Stimulated activated CD4-positive, alpha-beta T cell treated with anti-CD3 and anti-CD28 coated beads, Interleukin-4, amount 100 ng/mL, for 4 hours (primary cell): Measurements from ENCODE around the gene PVALEF.

Source experiments
- DNase-seq, 2 experiments: peaks; one replicate each; pipeline ENCODE4 v3.0.0-alpha.2; 2020

Gene PVALEF

DNA sequence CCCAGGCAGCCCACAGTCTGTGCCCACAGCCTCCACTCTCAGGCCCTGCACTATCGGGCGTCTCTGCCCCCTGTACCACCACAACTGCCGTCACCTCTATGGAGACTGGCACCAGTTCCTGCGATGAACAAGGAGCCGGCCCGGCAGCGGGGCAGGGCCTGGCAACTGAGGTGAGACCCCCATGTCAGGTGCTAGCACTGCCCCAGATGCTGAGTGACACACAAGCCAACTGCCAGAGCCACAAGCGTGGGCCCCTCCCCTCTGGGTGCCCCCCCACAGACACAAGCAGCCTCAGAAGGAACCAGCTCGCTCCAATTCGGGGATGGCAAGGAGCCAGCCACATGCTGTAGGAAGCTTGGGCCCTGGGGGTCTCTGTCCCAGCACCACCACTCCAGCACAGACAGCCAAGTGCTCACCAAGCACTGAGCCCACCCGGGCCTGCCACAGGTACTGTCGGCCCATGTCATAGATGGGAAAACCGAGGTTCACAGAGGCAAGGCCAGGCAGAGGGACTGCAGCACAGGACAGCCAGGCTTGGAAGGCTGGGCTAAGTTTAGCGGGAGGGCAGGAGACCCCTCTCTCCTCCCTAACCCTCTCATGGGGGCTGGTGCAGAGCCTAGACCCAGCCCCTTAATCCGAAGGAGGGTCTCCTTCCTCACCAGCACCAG lies 1.5 kb upstream of the PVALEF start:
- no peak for DNase-seq

DNA sequence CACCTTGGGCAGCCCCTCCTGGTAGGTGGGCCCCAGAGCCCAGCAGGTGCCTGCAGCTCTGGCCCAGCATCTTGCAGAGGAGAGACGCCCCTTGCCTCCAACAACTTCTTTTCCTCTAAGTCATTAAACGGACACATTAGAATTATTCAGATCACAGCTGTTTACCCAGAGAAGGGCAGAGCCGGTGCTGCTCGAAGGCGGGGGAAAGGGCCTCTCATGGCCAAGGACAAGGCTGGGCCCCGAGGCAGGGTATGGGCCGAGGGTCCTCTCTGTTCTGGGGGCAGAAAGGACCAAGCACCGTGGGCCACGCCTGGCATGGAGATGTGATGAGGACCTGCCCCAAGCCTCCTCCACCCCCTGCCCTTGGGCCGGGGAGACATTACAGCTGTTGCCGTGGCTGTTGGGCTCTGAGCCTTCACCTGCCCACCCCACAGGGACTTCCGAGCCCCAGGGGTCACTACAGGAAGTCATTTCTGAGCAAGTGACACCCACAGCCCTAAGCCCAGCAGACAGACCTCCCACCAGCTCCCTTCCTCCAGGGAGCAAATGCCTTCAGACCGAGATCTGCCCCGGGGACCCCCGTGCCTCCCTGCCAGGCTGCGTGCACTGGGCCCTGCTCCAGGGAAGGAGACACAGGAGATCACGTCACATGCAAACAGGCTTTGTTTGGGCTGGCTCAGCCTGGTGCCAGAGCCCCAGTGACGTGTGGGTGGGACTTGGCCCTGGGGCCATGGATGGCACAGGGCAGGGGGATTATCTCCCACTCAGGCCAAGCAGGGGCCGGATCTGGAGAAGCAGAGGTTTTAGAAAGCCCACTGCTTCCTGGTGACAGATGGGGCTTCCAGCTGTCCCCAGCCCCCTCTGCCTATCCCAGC lies 699 bp upstream of the PVALEF start:
- no peak for DNase-seq

DNA sequence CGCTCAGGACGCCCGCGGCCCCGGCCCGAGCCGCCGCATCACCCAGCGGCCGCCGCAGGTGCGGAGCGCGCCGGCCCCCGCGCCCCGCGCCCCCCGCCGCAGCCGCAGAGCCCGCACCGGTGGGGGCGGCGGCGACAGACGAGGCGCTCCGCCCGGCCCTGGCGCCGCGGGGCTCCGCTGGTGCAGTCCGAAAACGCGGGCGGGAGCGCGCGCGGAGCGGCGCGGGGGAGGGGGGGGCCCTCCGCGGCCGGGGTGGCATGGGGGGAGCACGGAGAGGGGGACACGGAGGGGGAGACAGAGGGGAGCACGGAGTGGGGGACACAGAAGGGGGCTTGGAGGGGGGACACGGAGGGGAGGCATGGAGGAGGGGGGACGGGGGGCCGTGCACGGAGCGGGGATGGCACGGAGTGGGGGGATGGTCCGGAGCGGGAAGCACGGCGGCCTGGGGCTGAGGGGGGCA lies 756 bp downstream of the PVALEF start, which contains the start of gene AATK:
TSS of gene AATK (minus strand) at position 189 of the 460 bp plus-strand sequence. CDS start 229 bp downstream, outside the sequence.
- DNase-seq: no peak

DNA sequence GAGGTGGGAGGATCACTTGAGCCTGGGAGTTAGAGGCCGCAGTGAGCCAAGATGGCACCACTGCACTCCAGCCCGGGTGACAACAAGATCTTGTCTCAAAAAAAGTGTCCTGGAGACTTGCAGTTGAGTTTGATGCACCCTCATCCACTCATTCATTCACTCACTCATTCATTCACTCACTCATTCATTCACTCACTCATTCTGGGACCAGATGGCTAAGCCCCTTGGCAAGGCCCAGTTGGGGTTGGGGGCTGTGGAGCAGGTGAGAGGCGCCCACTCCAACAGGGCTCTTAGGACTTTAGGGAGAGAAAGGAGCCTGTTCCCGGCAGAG lies 1.9 kb downstream of the PVALEF start:
- DNase-seq: no peak

DNA sequence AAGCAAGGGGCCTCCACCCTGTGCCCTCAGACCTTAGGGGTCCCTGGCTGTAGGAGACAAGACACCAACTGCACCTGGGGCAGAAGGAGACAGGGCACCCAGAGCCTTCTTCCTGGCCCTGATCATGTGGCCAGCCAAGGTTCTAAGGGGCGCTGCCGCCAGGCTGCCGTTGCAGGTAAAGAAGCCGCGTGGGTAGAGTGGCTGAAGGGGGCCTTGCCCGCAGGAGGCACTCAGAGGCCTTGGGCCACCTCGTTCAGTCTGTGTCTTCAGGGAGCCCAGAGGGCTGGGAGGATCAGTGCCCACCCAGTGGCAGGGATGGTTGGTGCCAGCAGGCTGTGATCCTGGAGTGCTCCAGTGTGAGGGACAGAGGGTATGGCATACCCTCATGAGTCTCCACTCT lies 2.3 kb downstream of the PVALEF start:
- DNase-seq: no peak

DNA sequence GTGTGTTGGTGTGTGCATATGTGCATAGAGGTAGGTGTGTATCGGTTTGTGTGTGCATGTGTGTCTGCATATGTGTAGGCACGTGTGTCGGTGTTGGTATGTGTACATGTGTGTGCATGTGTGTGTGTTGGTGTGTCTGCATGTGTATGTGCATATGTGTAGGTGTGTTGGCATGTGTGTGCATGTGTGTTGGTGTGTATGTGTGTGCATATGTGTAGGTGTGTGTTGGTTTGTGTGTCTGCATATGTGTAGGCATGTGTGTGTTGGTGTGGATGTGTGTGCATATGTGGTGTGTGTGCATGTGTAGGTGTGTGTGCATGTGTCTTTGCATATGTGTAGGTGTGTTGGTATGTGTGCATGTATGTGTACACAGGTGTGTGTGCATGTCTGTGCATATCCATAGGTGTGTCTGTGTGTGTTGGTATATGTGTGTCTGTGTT lies 4.6 kb downstream of the PVALEF start:
- DNase-seq: no peak

DNA sequence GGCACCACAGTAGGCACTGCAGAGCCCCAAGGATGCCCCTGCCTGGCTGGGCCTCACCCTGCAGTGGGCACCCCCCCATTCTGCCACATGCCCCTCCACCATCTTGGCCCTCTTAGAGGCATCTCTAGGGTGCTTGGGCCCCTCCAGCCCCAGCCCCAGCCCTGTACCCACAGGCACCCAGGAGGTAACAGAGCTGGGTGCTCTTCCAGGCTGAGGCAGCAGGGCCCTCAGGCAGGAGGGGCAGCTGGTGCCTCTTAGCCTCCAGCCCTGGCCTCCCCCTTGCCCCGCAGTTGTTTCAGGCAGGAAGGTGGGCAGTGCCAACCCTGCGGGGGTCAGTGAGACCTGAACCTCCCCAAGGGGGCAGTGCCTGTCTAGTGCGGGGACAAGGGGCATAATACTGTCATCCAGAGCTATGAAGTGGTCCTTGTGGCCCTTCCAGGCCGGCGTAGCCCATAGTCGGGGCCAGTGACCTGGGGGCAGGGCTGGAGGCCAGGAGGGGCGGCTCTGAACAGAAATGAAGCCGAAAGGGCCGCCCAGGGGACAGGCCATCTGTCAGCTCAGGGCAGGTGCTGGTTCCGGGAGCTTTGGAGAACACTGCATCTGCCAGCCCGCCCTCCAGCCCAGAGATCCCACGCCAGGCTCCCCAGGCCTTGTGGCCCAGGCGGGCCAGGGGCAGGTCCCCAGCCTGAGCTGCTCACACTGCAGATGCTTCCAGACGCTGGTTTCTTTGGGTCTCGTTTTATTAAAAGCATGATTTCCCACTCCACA lies 5.6 kb downstream of the PVALEF start:
- DNase-seq: no peak

DNA sequence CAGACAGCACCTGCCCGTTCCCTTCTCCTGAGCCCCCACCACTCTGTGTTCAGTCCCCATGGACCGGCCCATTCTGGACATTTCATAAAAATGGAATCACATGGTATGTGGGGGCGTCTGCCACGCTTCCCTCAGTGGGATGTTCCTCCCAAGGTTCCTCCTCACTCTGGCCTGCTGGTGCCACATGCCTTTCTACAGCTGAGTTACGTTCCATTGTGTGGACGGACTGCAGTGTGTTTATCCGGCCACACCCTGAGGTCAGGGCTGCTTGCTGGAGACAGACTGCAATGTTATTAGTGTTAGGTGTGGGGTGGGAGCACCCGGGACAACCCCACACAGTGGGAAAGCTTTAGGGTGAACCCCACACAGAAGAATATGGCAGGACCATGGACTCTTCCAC lies 6.6 kb downstream of the PVALEF start:
- DNase-seq: no peak

DNA sequence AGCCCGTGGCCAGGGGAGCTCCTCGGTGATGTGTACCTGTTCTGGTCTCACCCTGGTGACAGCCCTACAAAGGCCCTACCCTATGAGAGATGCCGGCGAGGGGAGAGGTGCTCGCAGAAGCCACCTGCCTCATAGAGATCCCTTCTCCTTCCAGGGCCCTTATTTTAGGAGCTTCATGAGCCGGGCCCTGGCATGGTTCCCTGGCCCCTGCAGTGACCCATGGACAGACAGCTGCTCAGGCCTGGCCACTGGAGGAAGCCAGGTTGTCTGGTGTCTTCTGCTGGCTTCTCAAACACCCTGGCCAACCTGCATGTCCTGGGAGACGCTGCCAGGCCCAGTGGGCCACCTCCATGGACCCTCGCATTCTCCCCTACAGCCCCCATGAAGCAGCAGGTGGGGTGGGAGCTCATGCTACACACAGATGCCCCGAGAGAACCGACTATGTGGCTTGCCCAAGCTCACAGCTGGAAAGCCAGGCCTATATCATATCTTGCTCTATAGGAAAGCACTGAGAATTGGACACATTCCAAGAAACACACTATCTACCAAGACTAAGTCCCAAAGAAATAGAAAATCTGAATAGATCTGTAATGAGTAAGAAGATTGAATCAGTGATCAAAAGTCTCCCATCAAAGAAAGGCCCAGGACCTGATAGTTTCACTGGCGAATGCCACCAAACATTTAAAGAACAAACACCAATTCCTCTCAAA lies 7.9 kb downstream of the PVALEF start:
- no peak for DNase-seq

DNA sequence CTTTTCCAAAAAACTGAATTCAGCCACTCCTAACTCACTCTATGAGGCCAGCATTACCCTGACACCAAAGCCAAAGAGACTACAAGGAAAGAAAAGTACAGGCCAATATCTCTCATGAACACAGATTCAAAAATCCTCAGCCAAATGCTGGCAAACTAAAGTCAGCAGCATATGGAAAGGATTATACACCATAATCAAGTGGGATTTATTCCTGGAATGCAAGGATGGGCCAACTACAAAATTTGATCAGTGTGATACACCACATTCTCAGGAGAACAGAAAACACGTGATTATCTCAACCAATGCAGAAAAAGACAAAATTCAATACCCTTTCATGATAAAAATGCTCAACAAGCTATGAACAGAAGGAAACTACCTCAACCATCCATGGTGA lies 8.5 kb downstream of the PVALEF start:
- DNase-seq: no peak

DNA sequence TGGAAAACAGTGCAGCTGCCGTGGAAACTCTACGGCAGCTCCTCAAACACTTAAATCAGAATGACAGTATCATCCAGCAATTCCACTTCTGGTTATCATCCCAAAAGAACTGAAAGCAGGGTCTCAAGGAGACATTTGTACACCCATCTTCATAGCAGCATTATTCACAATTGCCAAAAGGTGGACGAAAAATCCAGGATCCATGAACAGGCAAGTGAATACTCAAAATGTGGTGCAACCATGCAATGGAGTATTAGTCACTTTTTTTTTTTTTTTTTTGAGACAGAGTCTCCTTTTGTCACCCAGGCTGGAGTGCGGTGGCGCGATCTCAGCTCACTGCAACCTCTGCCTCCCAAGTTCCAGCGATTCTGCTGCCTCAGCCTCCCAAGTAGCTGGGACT lies 11.4 kb downstream of the PVALEF start:
- DNase-seq: no peak

DNA sequence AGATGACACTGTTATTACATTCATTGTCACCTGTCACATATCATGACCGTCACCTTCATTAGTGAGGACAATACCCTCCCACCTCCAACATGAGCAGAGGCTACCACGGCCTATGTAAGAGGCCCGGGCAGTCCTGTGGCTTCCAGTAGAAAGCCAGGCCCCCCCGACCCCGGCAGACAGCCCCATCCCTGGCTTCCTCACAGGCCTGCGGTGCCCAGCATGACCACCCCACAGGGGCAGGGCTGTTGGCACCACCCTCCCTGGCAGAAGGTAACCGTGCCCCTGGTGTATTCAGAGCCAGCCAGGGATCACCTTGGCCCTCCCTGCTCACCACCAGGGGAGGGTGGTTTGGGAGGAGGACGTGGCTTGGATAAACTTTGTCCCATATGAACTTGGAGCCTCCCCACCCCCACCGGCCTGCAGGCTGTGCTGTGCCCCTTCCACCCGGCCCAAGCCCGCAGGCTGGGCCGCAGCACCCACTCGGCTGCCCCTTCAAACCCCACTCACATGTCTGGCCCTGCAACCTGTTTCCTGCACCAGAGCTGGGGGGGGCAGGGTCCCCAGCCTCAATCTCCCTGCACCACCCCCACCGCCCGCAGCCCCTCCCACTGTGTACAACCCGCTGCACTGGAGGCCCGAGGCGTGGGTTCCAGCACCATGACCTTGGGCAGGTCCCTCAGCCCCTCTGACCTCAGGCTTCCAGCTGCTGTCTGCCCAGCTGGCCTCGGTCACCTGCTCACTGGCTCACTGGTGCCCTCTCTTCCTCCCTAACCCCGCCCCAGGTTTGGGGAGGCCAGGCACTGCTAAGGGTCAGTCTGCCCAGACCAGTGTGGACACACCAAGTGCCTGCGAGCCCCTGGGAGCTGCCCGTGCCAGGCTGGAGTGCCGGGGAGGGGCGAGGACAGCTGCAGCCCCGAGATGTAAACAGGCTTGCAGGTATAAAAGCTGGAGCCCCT lies 13.1 kb downstream of the PVALEF start:
- DNase-seq: no peak

DNA sequence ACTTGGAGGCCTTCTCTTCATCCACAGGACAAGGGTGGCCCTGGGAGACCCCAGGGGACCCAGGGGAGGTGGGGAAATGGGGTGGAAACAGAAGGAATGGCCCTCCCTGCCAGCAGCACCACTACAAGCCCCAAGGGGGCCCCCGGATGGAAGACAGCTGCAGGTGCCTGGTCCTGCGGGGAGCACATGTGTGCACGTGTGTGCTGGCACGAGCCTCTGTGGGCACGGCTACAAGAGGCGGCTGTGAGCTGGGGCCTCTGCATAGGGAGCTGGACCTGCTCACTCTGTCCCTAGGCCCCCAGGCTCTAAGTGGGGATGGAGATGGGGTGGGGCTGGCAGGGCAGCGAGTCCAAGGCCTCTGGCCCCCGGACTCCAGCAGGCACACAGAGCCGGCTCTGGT lies 13.9 kb downstream of the PVALEF start:
- DNase-seq: no peak

DNA sequence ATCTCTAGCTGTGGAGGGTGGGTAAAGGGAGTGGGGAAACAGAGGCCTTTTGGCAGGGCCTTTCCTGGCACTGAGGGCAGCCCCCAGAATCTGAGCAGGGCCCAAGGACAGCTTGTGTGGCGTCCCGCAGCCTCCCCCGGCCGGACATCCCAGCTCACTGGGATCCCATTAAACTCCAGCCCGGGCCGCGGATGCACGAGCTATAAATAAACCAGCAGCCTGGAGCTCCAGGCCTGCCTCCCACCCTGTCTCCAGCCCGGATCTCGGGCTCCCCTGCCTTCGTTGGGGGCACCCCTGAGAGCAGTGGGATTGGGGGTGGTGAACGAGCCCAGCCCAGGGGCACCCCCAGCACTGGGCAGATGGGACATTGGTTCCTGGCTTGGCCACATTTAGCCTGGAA lies 14.6 kb downstream of the PVALEF start:
- DNase-seq: no peak

DNA sequence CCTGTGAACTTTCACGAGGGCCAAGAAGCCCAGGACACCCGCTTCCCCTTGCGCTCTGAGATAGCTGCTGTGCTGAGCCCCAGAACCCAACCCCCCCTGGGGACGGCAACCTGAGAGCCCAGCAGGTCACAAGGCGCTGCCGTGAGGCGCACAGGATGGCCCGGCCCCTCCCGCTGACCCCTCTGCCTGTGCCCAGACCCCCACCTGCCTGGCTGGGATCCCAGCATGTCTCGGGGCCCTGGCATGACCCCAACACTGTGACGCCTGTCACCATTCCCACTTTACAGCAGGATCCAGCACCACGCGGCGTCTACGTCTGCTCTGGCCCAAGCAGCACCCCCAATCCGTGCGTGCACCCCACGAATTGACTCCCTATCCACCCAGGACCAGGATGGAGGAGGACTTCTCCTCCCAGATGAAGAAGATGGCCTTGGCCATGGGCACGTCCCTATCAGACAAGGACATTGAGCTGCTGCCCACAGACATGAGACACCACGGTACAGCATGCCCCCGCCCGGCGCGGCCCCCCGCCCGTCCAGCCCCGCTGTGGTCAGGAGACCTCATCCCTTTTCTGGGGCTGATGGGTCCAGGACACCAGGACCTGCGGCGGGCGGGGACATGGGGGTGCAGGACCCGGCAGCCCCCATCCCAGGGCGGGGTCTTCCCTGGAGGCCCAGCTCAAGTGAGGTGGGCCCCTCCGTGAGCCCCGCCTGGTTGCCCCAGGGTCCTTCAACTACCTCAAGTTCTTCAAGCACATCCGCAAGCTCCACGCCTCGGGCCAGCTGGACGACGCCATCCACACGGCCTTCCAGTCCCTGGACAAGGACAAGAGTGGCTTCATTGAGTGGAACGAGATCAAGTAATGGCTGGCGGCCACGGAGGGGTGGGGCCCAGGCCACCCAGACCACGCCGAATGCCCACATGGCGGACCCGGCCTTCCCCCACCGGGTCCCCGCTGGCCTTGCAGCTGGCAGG lies 15.8 kb downstream of the PVALEF start:
- DNase-seq: no peak

DNA sequence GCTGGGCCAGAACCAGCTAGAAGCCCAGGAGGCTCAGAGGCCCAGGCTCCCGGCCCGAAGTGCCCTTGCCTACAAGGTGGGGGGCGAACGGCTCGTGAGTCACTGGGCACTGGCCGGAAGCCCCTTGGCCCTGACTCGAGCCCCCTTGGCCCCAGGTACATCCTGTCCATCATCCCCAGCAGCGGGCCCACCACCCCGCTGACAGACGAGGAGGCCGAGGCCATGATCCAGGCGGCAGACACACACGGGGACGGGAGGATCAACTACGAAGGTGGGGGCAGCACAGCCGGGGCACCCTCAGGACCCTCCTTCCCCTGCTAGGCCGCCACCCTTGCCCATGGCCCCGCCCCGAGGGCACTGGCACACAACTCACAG lies 16.5 kb downstream of the PVALEF start:
- no peak for DNase-seq

DNA sequence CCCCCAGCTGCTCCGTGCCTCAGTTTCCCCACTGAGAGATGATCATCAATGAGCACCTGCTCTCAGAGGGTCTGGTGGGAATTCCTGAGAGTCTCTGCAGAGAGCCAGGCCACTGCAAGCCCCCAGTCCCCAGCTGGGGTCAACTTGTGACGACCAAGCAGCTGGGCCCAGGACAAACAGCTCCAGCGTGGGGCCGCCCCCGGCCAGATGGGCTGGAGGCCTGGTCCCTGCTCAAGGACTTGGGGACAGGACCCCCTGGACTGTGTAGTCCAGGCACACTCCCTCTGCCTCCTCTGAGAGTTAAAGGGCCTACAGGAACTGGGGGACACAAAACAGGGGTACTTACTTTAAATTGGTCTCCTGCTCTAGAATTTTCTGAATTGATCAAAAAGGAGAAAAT lies 17.3 kb downstream of the PVALEF start:
- no peak for DNase-seq

DNA sequence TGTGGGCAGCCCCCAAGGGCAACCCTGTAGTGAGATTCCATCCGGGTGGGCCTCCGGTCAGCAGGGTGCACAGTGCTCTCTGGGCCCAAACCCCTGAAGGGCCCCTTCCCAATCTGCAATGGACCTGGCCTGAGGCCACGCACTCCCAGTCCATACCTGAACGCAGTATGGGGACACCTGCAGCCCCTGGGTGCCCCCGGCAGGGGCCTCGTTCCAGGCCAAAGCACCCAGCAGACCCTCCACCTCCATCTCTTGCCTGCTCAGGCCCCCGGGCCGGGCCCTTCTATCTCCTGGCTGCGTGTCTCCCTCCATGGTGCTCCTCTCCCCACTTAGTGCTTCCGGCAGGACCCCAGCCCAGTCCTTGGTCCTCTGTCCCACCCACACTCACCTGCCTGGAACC lies 18.0 kb downstream of the PVALEF start:
- no peak for DNase-seq

DNA sequence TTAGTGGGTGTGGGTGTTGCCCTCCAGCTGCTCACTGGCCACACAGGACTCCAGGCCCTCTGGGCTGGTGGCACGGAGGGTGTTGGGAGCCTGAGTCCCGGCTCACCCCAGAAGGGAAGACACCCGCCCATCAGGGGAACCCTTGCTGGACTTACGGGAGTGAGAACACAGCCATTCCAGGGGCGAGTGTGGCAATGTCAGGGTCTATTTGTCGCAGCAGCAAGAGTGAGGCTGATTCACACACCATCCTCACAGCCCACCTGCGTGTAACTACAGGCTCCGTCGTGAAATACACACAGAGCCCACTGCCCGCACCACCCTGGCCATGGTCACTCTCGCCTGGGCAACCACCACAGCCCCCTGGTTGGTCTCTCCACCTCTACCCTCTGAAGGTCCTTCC lies 18.5 kb downstream of the PVALEF start:
- DNase-seq: no peak

DNA sequence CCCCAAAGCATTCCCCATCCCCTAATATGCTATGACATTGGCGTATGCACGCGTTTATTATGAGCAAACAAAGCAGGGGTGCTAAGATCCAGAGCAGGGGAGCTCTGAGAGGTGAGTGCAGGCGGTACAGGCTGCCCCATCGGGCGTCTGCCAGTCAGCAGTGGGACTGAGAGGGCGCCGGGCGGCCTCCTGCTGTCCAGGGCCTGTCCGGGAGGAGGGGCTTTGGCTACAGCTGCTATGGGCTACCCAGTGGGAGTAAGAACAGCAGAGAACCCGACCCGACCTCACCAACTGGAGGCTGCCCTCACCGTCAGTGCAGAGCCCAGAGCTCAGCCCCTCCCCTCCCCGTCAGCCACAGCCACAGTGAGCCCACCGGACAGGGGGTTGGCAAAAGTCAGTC lies 19.2 kb downstream of the PVALEF start:
- DNase-seq: no peak

DNA sequence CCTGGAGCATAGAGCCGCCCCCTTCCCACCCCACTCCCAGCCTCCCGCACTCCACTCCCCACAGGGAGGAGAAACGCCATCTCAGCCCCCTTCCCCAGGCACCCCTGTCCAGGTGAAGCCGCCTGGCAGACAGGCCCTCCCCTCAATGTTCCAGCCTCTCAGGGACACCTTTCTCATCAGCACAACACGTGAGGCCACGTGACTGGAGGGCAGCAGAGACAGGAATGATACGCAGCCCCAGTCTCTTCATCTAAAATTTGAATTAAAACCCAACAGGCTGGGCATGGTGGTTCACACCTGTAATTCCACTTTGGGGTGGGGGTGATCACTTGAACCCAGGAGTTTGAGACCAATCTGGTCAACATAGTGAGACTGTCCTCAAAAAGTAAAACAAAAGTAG lies 20.9 kb downstream of the PVALEF start:
- DNase-seq: no peak
